ENCODE results near the gene COL15A1.

Gene COL15A1

DNA sequence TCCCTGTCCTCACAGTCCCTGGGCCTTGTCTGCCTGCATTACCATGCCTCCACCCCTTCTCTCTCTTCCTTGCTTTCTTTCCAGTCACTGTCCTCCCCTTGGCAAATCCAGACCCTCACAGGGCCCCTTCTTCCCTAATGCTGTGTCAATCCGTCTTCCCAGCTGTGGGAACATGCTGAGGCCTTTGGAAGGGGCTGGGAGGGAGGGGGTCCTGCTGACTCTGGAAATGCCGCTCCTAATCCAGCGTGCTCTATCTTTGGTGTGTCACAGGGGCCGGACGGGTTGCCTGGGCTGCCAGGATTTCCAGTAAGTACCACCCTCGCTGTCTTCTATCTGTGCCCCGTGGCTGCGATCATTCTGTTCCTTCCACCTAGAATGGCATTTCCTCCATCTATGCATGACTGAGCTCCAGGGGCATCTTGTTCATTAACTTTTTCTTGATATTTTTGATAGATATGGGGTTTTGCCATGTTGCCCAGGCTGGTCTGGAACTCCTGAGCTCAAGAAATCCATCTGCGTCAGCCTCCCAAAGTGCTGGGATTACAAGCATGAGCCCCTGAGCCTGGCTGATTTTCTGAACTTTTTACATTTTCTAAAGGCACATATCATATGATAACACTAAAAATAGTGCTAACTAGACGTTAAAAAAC is 96.7 kb downstream of the COL15A1 start:
- no peak overlapping the region for H3K4me3 ChIP-seq (ENCODE audit: low read depth, low read length)
- TF ChIP-seq, protein P1, sequence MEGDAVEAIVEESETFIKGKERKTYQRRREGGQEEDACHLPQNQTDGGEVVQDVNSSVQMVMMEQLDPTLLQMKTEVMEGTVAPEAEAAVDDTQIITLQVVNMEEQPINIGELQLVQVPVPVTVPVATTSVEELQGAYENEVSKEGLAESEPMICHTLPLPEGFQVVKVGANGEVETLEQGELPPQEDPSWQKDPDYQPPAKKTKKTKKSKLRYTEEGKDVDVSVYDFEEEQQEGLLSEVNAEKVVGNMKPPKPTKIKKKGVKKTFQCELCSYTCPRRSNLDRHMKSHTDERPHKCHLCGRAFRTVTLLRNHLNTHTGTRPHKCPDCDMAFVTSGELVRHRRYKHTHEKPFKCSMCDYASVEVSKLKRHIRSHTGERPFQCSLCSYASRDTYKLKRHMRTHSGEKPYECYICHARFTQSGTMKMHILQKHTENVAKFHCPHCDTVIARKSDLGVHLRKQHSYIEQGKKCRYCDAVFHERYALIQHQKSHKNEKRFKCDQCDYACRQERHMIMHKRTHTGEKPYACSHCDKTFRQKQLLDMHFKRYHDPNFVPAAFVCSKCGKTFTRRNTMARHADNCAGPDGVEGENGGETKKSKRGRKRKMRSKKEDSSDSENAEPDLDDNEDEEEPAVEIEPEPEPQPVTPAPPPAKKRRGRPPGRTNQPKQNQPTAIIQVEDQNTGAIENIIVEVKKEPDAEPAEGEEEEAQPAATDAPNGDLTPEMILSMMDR (IDR thresholded peaks at IDR 0.05; ENCODE audit: low read depth, low read length, missing control alignments), result no peak
- in situ Hi-C loops (cut with HindIII; ENCODE audit: low sequenced_read_pairs), result no loop called here
- no peak for DNase-seq (ENCODE audit: low read depth)

DNA sequence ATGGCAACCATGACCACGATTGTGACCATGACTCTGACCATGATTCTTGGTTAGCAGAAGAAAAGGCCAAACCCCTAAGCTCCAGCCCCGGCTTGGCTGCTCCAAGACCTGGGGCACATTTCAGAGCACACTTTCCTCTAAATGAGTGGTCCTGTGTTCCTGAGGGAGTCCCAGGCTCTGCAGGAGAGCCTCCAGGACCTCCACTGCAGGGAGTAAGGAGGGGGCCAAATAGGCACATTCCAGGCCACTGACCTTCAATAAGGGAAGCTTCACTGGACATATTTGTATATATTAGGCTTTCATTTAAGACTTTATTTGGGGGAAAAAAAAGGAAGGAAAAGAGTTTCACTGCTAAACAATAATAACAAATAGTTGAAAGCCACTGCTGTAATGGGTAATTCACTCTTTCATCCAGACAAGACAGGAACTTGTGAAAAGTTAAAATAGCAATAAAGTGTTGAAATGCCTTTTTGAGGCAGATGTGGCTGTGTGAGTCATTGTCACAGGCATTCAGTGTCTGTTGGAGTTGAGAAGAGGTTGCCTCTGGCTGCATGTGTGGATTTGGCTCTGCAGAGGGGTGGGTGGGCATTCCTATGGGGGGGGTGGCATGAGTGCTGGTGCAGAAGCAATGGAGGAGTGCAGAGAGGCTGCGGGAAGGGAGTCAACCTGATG is 97.3 kb downstream of the COL15A1 start:
- no peak overlapping the region for H3K4me3 ChIP-seq (ENCODE audit: low read depth, low read length)
- TF ChIP-seq, protein P1 (IDR thresholded peaks at IDR 0.05; ENCODE audit: low read depth, low read length, missing control alignments), result no peak
- in situ Hi-C loops (cut with HindIII; ENCODE audit: low sequenced_read_pairs), result no loop called here
- no peak for DNase-seq (ENCODE audit: low read depth)

DNA sequence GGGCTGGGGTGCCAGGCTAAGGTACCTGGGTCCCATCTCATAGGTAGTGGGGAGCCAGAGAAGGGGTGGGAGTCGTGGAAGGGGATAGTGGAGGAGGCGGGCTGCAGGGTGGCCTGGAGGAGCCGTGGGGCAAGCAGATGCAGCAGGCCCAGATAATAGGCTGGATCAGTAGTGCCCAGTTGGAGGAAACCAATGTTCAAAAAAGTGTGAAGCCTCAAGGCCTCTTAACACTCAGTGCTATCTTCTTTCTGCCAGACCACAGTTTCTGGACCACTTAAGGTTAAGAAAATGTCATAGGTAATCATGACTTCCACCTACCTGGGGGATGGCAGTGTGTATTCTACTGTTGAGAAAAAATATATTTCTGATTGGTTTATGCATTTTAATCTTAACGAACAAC is 97.9 kb downstream of the COL15A1 start:
- in situ Hi-C loops (cut with HindIII; ENCODE audit: low sequenced_read_pairs), result no loop called here
- H3K4me3 ChIP-seq (ENCODE audit: low read depth, low read length), result no peak overlapping the region
- no peak for DNase-seq (ENCODE audit: low read depth)
- TF ChIP-seq, protein P1 (IDR thresholded peaks at IDR 0.05; ENCODE audit: low read depth, low read length, missing control alignments), result no peak

DNA sequence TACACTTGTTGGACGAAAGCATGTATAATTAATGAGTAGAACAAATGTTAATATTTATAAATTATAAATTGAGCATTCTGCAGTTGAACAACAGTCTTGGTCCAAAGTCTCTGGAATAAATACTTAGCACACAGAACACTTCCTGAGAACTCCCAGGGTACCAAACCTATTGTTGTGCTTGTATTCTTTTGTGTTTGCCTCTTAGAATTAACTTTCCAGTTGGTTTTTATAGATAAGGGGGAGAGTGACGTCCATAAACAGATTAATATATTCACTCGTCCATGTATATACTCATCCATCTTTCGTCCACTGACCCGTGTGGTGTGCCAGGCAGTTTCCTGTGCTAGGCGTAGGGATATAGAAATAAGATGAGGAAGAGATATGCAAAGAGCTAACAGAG is 98.9 kb downstream of the COL15A1 start:
- TF ChIP-seq, protein P1 (IDR thresholded peaks at IDR 0.05; ENCODE audit: low read depth, low read length, missing control alignments), result no peak

DNA sequence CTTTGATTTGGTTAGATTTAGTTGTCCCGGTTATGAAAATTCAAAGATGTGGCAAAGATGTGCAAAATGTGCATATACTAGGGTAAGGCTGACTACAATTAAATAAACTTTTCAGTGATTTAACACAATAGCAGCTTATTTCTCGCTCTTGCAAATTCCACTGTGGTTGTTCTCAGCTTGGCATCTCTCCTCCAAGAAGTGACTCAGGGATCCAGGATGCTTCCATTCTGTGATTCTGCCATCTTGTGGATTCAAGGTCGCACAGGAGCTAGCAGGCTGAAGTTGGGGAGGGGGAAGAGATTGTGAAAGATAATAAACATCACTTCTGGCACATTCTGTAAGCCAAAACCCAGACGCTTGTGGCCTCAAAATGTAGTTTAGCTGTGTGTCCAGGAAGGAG is 101.1 kb downstream of the COL15A1 start:
- in situ Hi-C loops (cut with HindIII; ENCODE audit: low sequenced_read_pairs), result no loop called here

More for the DNA sequence above, 98.9 kb downstream of the COL15A1 start:
- DNase-seq (ENCODE audit: low read depth), result no peak
- in situ Hi-C loops (cut with HindIII; ENCODE audit: low sequenced_read_pairs), result no loop called here
- no peak overlapping the region for H3K4me3 ChIP-seq (ENCODE audit: low read depth, low read length)

DNA sequence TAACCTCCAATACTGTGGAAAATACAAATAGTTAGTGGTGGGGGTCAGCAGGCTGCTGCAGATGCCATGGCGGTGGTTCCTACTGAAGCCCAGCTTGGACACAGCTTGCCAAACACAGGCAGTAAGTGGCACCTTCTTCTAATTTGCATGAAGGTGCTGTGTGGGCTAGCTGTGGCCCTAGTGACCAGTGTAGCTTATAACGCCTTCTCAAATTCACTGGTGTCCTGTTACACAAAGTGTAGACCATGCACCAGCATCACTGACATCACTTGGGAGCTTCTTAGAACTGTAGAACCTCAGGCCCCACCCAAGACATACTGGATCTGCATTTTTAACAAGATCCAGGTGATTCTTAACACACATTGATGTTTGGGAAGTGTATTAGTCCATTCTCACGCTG is 102.4 kb downstream of the COL15A1 start:
- in situ Hi-C loops (cut with HindIII; ENCODE audit: low sequenced_read_pairs), result no loop called here
- TF ChIP-seq, protein P1 (IDR thresholded peaks at IDR 0.05; ENCODE audit: low read depth, low read length, missing control alignments), result no peak
- no peak overlapping the region for H3K4me3 ChIP-seq (ENCODE audit: low read depth, low read length)
- DNase-seq (ENCODE audit: low read depth), result no peak

More for the DNA sequence above, 101.1 kb downstream of the COL15A1 start:
- H3K4me3 ChIP-seq (ENCODE audit: low read depth, low read length), result no peak overlapping the region
- TF ChIP-seq, protein P1 (IDR thresholded peaks at IDR 0.05; ENCODE audit: low read depth, low read length, missing control alignments), result no peak
- no peak for DNase-seq (ENCODE audit: low read depth)
